Measurements from ENCODE around the gene PDIA5. TPM values are rescaled to one million over a fixed set of nuclear protein-coding genes. Genes with fewer than 3 reads are reported as not detected.

PDIA5 gene
- total and polyA plus RNA-seq, 2 donors (not counting 1 experiment from before 2014, with no cell fraction given), result 2.6 to 3.8 TPM

DNA sequence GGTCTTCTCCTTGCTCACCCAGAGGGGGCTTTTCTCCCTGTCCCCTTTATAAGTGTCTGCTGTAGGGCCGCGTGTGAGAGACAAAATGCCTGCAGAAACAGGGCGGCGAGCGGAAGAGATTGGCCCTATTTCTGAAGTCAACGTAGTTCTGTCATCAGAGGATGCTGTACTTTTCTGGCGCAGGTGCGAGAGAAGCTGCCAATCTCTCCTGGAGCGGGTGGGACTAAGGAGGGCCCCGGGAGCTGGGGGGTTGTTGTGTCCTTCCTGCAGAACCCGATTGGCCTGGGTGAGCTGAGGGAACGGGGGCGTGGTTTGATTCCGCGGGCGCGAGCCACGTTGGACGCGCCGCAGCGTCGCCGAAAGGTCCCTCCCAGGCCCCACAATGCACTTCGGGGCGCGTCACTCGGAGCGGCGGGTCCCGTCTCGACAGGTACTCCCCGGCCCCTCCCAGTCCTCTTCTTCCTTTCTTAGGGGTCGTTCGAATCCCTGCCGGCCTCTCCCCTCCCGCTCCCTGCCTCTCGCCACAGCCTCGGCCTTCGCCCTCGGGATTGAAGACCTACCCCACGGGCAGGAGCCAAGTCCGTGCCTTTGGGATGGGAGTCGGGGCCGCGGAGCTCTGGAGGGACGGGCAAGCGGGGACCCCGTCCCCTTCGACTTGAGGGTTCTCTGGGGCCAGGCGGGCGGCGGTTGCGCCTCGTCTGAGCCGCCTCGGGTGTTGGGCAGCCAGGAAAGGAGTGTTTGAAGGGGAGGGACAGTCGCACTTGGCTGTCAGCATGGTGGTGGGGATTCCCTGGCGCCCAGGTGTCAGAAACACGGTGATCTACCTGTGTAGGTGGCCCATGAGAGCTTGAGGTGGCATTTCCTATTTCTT lies 135.0 kb downstream of the PDIA5 start, which contains the start of gene SEC22A:
Gene SEC22A, plus strand, starts transcription at position 387 of the 871 bp plus-strand sequence. CDS start 7,275 bp downstream, outside the sequence.
- Histone ChIP-seq H3K4me3 (ENCODE audit: control extremely low read depth in 1 of 5, extremely low read depth in 1 of 5, insufficient read depth in 1 of 5, low read depth in 2 of 5, low read length in 4 of 5) (peak within 1 kb of the TSS; percentile 86 to 99 (median 90)), H4K20me1 (ENCODE audit: control insufficient read depth, insufficient read depth, low read length, poor library complexity, severe bottlenecking) (no peaks in the 10 kb centered on the region), H2AFZ (ENCODE audit: insufficient read depth, low read depth, low read length, poor library complexity, severe bottlenecking) (peak within 1 kb of the TSS; percentile 96), H3K9me3 (ENCODE audit: control extremely low read depth in 1 of 3, control insufficient read depth in 2 of 3, insufficient read depth in 1 of 3, low read length in 2 of 3) (peaks cover 0 to 6% (median 0%) of the 10 kb centered on the region in 3 donors), H3K9ac (ENCODE audit: low read length) (peak within 1 kb of the TSS; percentile 94), H3K4me2 (replicated peaks; ENCODE audit: low read depth, low read length, poor library complexity, severe bottlenecking) (peak within 1 kb of the TSS; percentile 87), H3K4me1 (ENCODE audit: control insufficient read depth in 2 of 2, insufficient read depth in 2 of 2, low read length in 2 of 2) (peaks cover 13 to 18% of the 10 kb centered on the region in 2 donors), H3K27ac (ENCODE audit: low read length in 2 of 2) (peak within 1 kb of the TSS; percentile 92 to 96), H3K27me3 (replicated peaks in 1 of 4; ENCODE audit: control extremely low read depth in 1 of 4, control insufficient read depth in 3 of 4, insufficient read depth in 4 of 4, low read length in 3 of 4) (no peaks in the 10 kb centered on the region), H3K79me2 (ENCODE audit: control insufficient read depth, insufficient read depth, low read length) (peaks cover 14% of the 10 kb centered on the region), H3K36me3 (replicated peaks in 1 of 2; ENCODE audit: control extremely low read depth in 1 of 2, control insufficient read depth in 1 of 2, extremely low read depth in 1 of 2, insufficient read depth in 2 of 2, low read length in 1 of 2) (no peaks in the 10 kb centered on the region)
- H3K4me3 Mint-ChIP-seq, result peak within 1 kb of the TSS; percentile 95
- H3K27ac Mint-ChIP-seq, result peak within 1 kb of the TSS; percentile 94
- WGBS (ENCODE audit: insufficient coverage), result under 1% methylated on average over 60 of the region's 60 CpGs
- TF ChIP-seq EZH2 (IDR thresholded peaks at IDR 0.05; ENCODE audit: borderline replicate concordance, insufficient read depth, low read depth, low read length, poor library complexity, severe bottlenecking), result no peak
- TF ChIP-seq, protein P1, sequence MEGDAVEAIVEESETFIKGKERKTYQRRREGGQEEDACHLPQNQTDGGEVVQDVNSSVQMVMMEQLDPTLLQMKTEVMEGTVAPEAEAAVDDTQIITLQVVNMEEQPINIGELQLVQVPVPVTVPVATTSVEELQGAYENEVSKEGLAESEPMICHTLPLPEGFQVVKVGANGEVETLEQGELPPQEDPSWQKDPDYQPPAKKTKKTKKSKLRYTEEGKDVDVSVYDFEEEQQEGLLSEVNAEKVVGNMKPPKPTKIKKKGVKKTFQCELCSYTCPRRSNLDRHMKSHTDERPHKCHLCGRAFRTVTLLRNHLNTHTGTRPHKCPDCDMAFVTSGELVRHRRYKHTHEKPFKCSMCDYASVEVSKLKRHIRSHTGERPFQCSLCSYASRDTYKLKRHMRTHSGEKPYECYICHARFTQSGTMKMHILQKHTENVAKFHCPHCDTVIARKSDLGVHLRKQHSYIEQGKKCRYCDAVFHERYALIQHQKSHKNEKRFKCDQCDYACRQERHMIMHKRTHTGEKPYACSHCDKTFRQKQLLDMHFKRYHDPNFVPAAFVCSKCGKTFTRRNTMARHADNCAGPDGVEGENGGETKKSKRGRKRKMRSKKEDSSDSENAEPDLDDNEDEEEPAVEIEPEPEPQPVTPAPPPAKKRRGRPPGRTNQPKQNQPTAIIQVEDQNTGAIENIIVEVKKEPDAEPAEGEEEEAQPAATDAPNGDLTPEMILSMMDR (IDR thresholded peaks at IDR 0.05), result no peak
- CTCF ChIA-PET, result interaction anchor here (0.6 to 1.6 kb wide), 3 partner anchors 25 to 684 kb away, joined by 3 read pairs; no protein-coding TSS in a partner anchor
- ATAC-seq (ENCODE audit: low read depth) (peak; percentile 96), DNase-seq (peak; percentile 95)
- no peaks in the 10 kb centered on the region for H3K27me3 Mint-ChIP-seq
- H3K9me3 Mint-ChIP-seq (ENCODE audit: insufficient read depth), result peaks cover 5% of the 10 kb centered on the region
- peaks cover 22% of the 10 kb centered on the region for H3K4me1 Mint-ChIP-seq
- intact Hi-C loops (cut with micrococcal nuclease), result loop anchor here (1.0 to 5.0 kb wide), 6 partner anchors 384 to 1454 kb away; partner anchors contain the start of genes EAF2, FAM162A, GOLGB1 and HACD2
- POLR2A ChIA-PET, result interaction anchor here (0.5 to 0.9 kb wide), 4 partner anchors 446 to 1677 kb away, joined by 3 to 5 read pairs (median 3); partner anchors contain the start of gene KPNA1
